ENCODE data around the gene TRAF1. TPM values are rescaled to one million over a fixed set of nuclear protein-coding genes. Genes with fewer than 3 reads are reported as not detected.

Gene TRAF1
- total RNA-seq, 2 experiments from 2014 or later: 60.3 to 61.7 TPM

- Mint-ChIP-seq H3K27ac (peak overlapping the region; percentile 100), H3K27me3 (no peaks in the 10 kb centered on the region), H3K9me3 (no peaks in the 10 kb centered on the region), H3K36me3 (ENCODE audit: low read depth) (peaks cover 97% of the 10 kb centered on the region), H3K4me1 (ENCODE audit: low read depth) (peaks cover 93% of the 10 kb centered on the region), H3K4me3 (peak overlapping the region; percentile 58)
- Histone ChIP-seq H3K27ac (ENCODE audit: low read depth in 1 of 2, low read length in 2 of 2) (peak overlapping the region; percentile 21 to 64), H3K4me1 (ENCODE audit: insufficient read depth, low read length) (peaks cover 98% of the 10 kb centered on the region), H3K36me3 (ENCODE audit: insufficient read depth, low read length) (peaks cover 87% of the 10 kb centered on the region), H3K27me3 (ENCODE audit: control insufficient read depth in 1 of 2, insufficient read depth in 2 of 2, low read length in 2 of 2) (no peaks in the 10 kb centered on the region), H3K9me3 (ENCODE audit: control insufficient read depth in 1 of 2, insufficient read depth in 1 of 2, low read length in 2 of 2) (peaks cover 0 to 3% of the 10 kb centered on the region in 2 experiments), H3K4me3 (ENCODE audit: low read length) (no peak overlapping the region)
- CTCF ChIA-PET: no interaction called here
- DNase-seq (peak in 1 of 14 experiments; percentile 48), ATAC-seq (ENCODE audit: poor library complexity) (no peak)
- no peak for TF ChIP-seq CTCF (IDR thresholded peaks at IDR 0.05)
- intact Hi-C loops (cut with DNase I, micrococcal nuclease): loop anchor here (2.0 kb wide), 1 partner anchor 13 kb away; no protein-coding TSS in a partner anchor
- POLR2A ChIA-PET: interaction anchor here (0.6 to 36.2 kb wide), 6 partner anchors 10 to 37 kb away, joined by 3 to 1343 read pairs (median 319); partner anchors contain the start of gene TRAF1
These were observed 8.4 kb downstream of the TRAF1 start for GRCh38 chr9:120917929-120918762.

- Mint-ChIP-seq H3K4me1 (ENCODE audit: low read depth) (peaks cover 90% of the 10 kb centered on the region), H3K4me3 (peak overlapping the region; percentile 20), H3K27me3 (no peaks in the 10 kb centered on the region), H3K27ac (peak overlapping the region; percentile 90), H3K9me3 (no peaks in the 10 kb centered on the region), H3K36me3 (ENCODE audit: low read depth) (peaks cover 97% of the 10 kb centered on the region)
- Histone ChIP-seq H3K4me3 (ENCODE audit: low read length) (no peak overlapping the region), H3K9me3 (ENCODE audit: control insufficient read depth in 1 of 2, insufficient read depth in 1 of 2, low read length in 2 of 2) (peaks cover 0 to 3% of the 10 kb centered on the region in 2 experiments), H3K36me3 (ENCODE audit: insufficient read depth, low read length) (peaks cover 87% of the 10 kb centered on the region), H3K27me3 (ENCODE audit: control insufficient read depth in 1 of 2, insufficient read depth in 2 of 2, low read length in 2 of 2) (no peaks in the 10 kb centered on the region), H3K27ac (ENCODE audit: low read depth in 1 of 2, low read length in 2 of 2) (peak overlapping the region; percentile 28 to 43), H3K4me1 (ENCODE audit: insufficient read depth, low read length) (peaks cover 97% of the 10 kb centered on the region)
- intact Hi-C loops (cut with DNase I, micrococcal nuclease): loop anchor here (2.0 kb wide), 1 partner anchor 14 kb away; no protein-coding TSS in a partner anchor
- ATAC-seq (ENCODE audit: poor library complexity) (no peak), DNase-seq (no peak)
- ChIA-PET POLR2A (interaction anchor here (0.6 to 36.2 kb wide), 8 partner anchors 10 to 71 kb away, joined by 3 to 1343 read pairs (median 16); partner anchors contain the start of genes PHF19 and TRAF1), CTCF (interaction anchor here (1.5 to 1.9 kb wide), 3 partner anchors 8 to 47 kb away, joined by 4 to 6 read pairs (median 5); no protein-coding TSS in a partner anchor)
- TF ChIP-seq CTCF (IDR thresholded peaks at IDR 0.05): no peak
These were observed 9.4 kb downstream of the TRAF1 start for GRCh38 chr9:120916991-120917880.

- H3K27me3 Mint-ChIP-seq: no peaks in the 10 kb centered on the region
- Histone ChIP-seq H3K4me1 (ENCODE audit: insufficient read depth, low read length) (peaks cover 96% of the 10 kb centered on the region), H3K27me3 (ENCODE audit: control insufficient read depth in 1 of 2, insufficient read depth in 2 of 2, low read length in 2 of 2) (no peaks in the 10 kb centered on the region), H3K36me3 (ENCODE audit: insufficient read depth, low read length) (peaks cover 87% of the 10 kb centered on the region), H3K4me3 (ENCODE audit: low read length) (no peak overlapping the region), H3K27ac (ENCODE audit: low read depth in 1 of 2, low read length in 2 of 2) (peak overlapping the region; percentile 43), H3K9me3 (ENCODE audit: control insufficient read depth in 1 of 2, insufficient read depth in 1 of 2, low read length in 2 of 2) (peaks cover 0 to 3% of the 10 kb centered on the region in 2 experiments)
- intact Hi-C loops (cut with DNase I, micrococcal nuclease): loop anchor here (2.0 kb wide), 1 partner anchor 14 kb away; no protein-coding TSS in a partner anchor
- TF ChIP-seq CTCF (IDR thresholded peaks at IDR 0.05): no peak
- peak overlapping the region; percentile 90 for H3K27ac Mint-ChIP-seq
- peaks cover 88% of the 10 kb centered on the region for H3K4me1 Mint-ChIP-seq (ENCODE audit: low read depth)
- H3K4me3 Mint-ChIP-seq: no peak overlapping the region
- DNase-seq (no peak), ATAC-seq (ENCODE audit: poor library complexity) (no peak)
- no peaks in the 10 kb centered on the region for H3K9me3 Mint-ChIP-seq
- POLR2A ChIA-PET: interaction anchor here (1.0 to 36.2 kb wide), 11 partner anchors 9 to 73 kb away, joined by 3 to 1343 read pairs (median 8); partner anchors contain the start of genes PHF19 and TRAF1
- H3K36me3 Mint-ChIP-seq (ENCODE audit: low read depth): peaks cover 97% of the 10 kb centered on the region
- CTCF ChIA-PET: interaction anchor here (1.5 to 1.9 kb wide), 5 partner anchors 8 to 50 kb away, joined by 3 to 6 read pairs (median 4); no protein-coding TSS in a partner anchor
These were observed 10.0 kb downstream of the TRAF1 start for GRCh38 chr9:120916588-120916987.

All from CD4-positive, alpha-beta T cell (primary cell).